GM12864 (cell line): ENCODE measurements around the gene ZNF436.

ENCODE experiments used
- DNase-seq: peaks from one replicate; pipeline ENCODE4 v3.0.0-alpha.2; 2011; ENCODE audit warnings: low read depth
- H3K4me3 ChIP-seq: 2 replicates; pipeline ENCODE4 v1.5.1; 2011; ENCODE audit warnings: mild to moderate bottlenecking, low read depth, low read length, control low read depth
- CTCF ChIP-seq: IDR thresholded peaks from 2 replicates; pipeline ENCODE4 v1.5.1; 2011; ENCODE audit warnings: low read depth, mild to moderate bottlenecking, moderate library complexity, low read length, control low read depth, inconsistent platforms; ENCODE audit errors: missing control alignments

The ZNF436 gene

GRCh38 chr1:23354245-23354644 lies 15.4 kb downstream of the ZNF436 start:
- no peak for DNase-seq
- TF ChIP-seq CTCF, result no peak

GRCh38 chr1:23352096-23352695 lies 17.4 kb downstream of the ZNF436 start:
- TF ChIP-seq CTCF, result no peak
- H3K4me3 ChIP-seq, result no peak overlapping the region
- no peak for DNase-seq

More at GRCh38 chr1:23354245-23354644, 15.4 kb downstream of the ZNF436 start:
- no peak overlapping the region for H3K4me3 ChIP-seq

- TF ChIP-seq CTCF, result no peak
- H3K4me3 ChIP-seq, result no peak overlapping the region
- no peak for DNase-seq
Measured at GRCh38 chr1:23345920-23346319, 23.7 kb downstream of the ZNF436 start.

GRCh38 chr1:23344987-23345472 lies 24.6 kb downstream of the ZNF436 start:
- no peak for DNase-seq
- no peak for TF ChIP-seq CTCF
- peak overlapping the region; percentile 93 for H3K4me3 ChIP-seq

- DNase-seq, result peak; percentile 99
- peak within 1 kb of the TSS; percentile 93 for H3K4me3 ChIP-seq
- TF ChIP-seq CTCF, result no peak
Measured at GRCh38 chr1:23344111-23344986, 25.3 kb downstream of the ZNF436 start, which contains the start of gene HNRNPR. HNRNPR (minus strand) TSS chr1:23344284; CDS start chr1:23341008, 3,276 bp downstream.

- H3K4me3 ChIP-seq, result peak overlapping the region; percentile 93
- no peak for DNase-seq
- TF ChIP-seq CTCF, result no peak
Measured at GRCh38 chr1:23343221-23344110, 26.2 kb downstream of the ZNF436 start.
